Tibial artery (tissue), 4 donors: Measurements from ENCODE around the gene SYNPO.

Experiments used
- DNase-seq, 2 donors: peaks; one replicate each; pipeline ENCODE4 v3.0.0-alpha.2; 2019
- H3K27ac ChIP-seq, 2 donors: fragments of 200-600 bp; sonication (generic) in 1 of 2; 1 replicate in 1 of 2; 2 replicates in 1 of 2; pipeline ENCODE4 v1.5.1; 2018 to 2019; ENCODE audit warnings: mild to moderate bottlenecking in 1 of 2
- H3K27me3 ChIP-seq, 2 donors: fragments of 200-600 bp; sonication (generic) in 1 of 2; one replicate each; pipeline versions ENCODE4 v1.5.1 to v1.6.0; 2016 to 2019
- H3K36me3 ChIP-seq, 3 donors: fragments of 200-600 bp; sonication (generic) in 2 of 3; one replicate each; pipeline ENCODE4 v1.5.1; 2016 to 2019; ENCODE audit warnings: mild to moderate bottlenecking in 2 of 3
- H3K4me1 ChIP-seq, 4 donors: fragments of 200-600 bp; sonication (generic) in 2 of 4; 1 replicate in 3 of 4; 2 replicates in 1 of 4; pipeline ENCODE4 v1.5.1; 2016 to 2019
- H3K4me3 ChIP-seq, 2 donors: fragments of 200-600 bp; sonication (generic) in 1 of 2; 1 replicate in 1 of 2; 2 replicates in 1 of 2; pipeline ENCODE4 v1.5.1; 2018 to 2019; ENCODE audit warnings: mild to moderate bottlenecking in 2 of 2
- H3K9me3 ChIP-seq, 3 donors: fragments of 200-600 bp; sonication (generic) in 1 of 3; one replicate each; pipeline ENCODE4 v1.5.1; 2016 to 2019
- intact Hi-C: fragments of 100-400 bp; cut with DNase I; formaldehyde crosslinking; loops from one replicate; pipeline ENCODE4 v1.15.0; 2023; ENCODE audit warnings: low total_unique reads
- TF ChIP-seq, protein P1 (sequence below), 2 experiments: fragments of 200-600 bp in 1 of 2; fragments of 450-650 bp in 1 of 2; IDR thresholded peaks; one replicate each; pipeline ENCODE4 v1.5.1; 2017 to 2019; ENCODE audit warnings: antibody characterized with exemption in 2 of 2, mild to moderate bottlenecking in 1 of 2, moderate library complexity in 1 of 2

SYNPO gene

DNA sequence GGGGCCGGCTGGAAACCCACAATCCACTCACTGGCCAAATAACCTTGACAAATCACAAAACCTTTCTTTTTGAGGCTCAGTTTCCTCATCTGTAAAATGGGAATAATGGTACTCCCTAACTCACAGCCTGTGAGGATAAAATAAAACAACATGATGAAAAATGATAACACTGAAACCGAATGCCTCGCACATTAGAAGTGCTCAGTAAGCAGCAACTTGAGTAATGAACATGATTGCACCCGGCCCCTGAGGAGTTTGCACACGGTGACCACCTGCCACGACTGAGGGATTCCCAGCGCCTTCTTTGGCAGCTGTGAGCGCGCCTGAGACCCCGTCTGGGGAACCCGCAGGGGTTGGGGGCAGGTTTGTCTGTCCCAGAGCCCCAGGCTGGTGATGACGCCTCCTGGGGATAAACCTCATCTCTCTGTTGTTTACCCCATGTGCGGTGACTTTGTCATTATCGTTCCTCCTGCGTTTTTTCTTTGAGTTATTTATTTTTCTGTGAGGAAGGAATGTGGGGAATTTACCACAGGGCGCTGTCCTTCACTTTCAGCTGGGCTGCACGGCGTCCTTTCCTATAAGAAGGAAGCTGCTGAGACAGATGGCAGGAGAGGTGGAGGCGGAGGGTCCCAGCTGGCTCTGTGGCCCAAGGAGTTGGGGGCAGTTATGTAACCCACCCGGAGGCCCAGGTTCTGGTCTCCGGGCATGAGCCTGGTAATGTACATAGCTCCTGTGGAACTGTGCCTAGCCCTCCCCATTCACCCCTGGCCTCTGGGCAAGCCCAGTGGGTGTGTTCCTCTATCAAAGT lies 3.0 kb upstream of the SYNPO start:
- Histone ChIP-seq H3K27ac (peak overlapping the region; percentile 83 to 86), H3K4me3 (peak overlapping the region in 1 of 2 donors; percentile 3), H3K9me3 (no peaks in the 10 kb centered on the region), H3K27me3 (no peaks in the 10 kb centered on the region), H3K36me3 (no peaks in the 10 kb centered on the region), H3K4me1 (peaks cover 0 to 99% (median 86%) of the 10 kb centered on the region in 4 donors)
- DNase-seq: peak in 1 of 2 donors; percentile 65
- TF ChIP-seq, protein P1, sequence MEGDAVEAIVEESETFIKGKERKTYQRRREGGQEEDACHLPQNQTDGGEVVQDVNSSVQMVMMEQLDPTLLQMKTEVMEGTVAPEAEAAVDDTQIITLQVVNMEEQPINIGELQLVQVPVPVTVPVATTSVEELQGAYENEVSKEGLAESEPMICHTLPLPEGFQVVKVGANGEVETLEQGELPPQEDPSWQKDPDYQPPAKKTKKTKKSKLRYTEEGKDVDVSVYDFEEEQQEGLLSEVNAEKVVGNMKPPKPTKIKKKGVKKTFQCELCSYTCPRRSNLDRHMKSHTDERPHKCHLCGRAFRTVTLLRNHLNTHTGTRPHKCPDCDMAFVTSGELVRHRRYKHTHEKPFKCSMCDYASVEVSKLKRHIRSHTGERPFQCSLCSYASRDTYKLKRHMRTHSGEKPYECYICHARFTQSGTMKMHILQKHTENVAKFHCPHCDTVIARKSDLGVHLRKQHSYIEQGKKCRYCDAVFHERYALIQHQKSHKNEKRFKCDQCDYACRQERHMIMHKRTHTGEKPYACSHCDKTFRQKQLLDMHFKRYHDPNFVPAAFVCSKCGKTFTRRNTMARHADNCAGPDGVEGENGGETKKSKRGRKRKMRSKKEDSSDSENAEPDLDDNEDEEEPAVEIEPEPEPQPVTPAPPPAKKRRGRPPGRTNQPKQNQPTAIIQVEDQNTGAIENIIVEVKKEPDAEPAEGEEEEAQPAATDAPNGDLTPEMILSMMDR (IDR thresholded peaks at IDR 0.05): no peak
- intact Hi-C loops: no loop called here

DNA sequence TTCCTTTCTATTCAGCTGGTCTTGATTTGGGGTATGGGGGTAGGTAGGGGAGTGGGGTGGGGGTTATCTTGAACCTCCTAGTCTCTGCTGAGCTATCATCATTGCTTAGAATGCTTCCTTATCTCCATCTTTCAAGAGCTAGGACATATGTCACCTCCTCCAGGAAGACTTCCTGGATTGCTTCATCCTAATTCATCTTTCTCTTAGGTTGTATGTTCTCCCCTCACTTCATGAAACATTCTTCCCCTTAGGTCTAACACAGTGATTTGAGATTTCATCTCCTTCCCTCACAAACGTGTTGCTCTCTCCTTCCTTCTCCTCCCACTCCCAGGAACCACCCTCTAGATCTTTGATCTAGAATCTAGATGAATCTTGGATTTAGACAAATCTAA lies 2.4 kb upstream of the SYNPO start:
- H3K4me3 ChIP-seq: peak overlapping the region in 1 of 2 donors; percentile 3
- peak overlapping the region; percentile 83 to 86 for H3K27ac ChIP-seq
- intact Hi-C loops: no loop called here
- no peak for DNase-seq
- H3K36me3 ChIP-seq: no peaks in the 10 kb centered on the region
- H3K4me1 ChIP-seq: peaks cover 0 to 99% (median 86%) of the 10 kb centered on the region in 4 donors
- TF ChIP-seq, protein P1 (IDR thresholded peaks at IDR 0.05): no peak
- no peaks in the 10 kb centered on the region for H3K9me3 ChIP-seq
- H3K27me3 ChIP-seq: no peaks in the 10 kb centered on the region

DNA sequence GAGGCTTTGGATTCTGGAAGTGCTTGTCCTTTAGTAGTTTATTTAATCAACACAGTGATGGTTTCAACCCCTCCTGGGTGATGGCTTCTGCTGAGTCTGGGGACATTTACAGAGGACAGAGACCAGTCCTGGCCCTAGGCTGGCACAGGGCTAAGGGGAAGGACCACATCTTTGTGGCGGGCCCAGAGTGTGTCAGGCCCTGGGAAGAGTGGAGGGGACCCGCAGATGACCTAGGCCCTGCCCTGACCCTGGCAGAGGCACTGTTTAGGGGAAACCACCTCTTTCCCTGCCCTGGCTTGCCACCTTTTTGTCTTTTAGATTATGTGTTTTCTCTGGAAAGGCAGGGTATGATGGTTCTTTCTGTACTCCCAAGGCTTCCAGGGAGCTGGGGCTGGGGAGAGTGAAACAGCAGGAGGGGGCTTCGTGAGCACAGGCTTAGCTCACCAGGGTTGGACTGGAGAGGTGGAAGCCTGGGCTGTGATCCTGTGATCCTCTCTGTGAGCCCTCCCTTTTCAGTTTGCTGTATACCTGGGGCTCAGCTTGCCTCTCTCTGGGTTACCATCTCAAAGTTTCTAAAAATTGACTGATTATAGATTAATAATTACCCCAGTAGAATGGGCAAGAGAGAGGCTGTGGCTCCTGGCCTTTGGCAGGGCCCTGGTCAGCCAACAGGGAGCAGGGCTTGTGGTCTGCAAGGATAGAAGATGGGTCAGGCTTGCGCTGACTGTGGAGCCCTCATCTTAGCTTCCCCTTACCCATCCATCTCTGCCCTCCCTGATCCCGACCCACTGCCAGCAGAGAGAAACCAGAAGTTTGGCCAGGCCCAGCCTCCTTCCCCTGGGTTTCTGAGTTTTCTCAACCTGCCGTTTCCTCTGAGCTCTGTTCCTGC lies 1.7 kb upstream of the SYNPO start:
- Histone ChIP-seq H3K27me3 (no peaks in the 10 kb centered on the region), H3K4me1 (peaks cover 6 to 100% (median 91%) of the 10 kb centered on the region in 4 donors), H3K4me3 (no peak overlapping the region), H3K27ac (peak overlapping the region; percentile 83 to 86), H3K36me3 (no peaks in the 10 kb centered on the region), H3K9me3 (no peaks in the 10 kb centered on the region)
- no peak for DNase-seq
- TF ChIP-seq, protein P1 (IDR thresholded peaks at IDR 0.05): no peak
- intact Hi-C loops: no loop called here

DNA sequence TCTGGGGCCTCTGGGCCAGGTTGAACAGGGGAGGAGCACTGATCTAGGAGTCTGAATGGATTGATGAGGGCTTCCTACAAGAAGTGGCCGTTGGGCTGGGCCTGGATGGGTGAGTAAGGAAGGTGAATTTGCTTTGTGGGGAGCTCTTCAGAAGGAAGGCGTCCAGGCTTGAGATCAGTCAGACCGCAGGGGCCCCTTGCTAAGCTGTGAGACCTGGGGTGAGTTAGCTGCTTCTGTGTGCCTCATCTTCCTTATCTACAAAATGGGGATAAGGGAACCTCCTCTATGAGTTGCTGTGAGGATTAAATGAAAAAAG lies 1.1 kb upstream of the SYNPO start:
- intact Hi-C loops: no loop called here
- Histone ChIP-seq H3K9me3 (no peaks in the 10 kb centered on the region), H3K4me1 (peaks cover 7 to 100% (median 96%) of the 10 kb centered on the region in 4 donors), H3K27ac (peak overlapping the region; percentile 83 to 86), H3K36me3 (no peaks in the 10 kb centered on the region), H3K4me3 (no peak overlapping the region), H3K27me3 (no peaks in the 10 kb centered on the region)
- TF ChIP-seq, protein P1 (IDR thresholded peaks at IDR 0.05): no peak
- no peak for DNase-seq

DNA sequence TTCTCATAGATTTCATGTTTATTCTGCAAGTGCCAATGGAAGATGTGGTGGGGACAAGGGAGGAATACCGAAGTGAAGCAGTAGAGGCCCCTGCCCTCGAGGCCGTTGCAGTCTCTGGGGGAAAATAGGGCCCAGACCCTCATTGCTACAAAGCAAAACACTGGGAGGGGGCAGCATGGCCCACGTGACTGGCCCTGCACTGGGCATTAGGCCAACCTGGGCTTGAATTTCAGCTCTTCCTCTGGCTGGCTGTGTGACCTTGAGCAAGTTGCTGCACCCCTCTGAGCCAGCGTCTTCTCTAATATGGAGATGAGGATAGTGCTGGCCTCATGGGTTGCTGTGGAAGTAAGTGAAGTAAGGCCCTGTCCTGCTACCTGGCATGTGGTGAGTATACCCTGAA lies 709 bp upstream of the SYNPO start:
- Histone ChIP-seq H3K4me1 (peaks cover 7 to 100% (median 98%) of the 10 kb centered on the region in 4 donors), H3K9me3 (no peaks in the 10 kb centered on the region), H3K36me3 (no peaks in the 10 kb centered on the region), H3K4me3 (no peak overlapping the region), H3K27ac (peak overlapping the region; percentile 83 to 86), H3K27me3 (no peaks in the 10 kb centered on the region)
- TF ChIP-seq, protein P1 (IDR thresholded peaks at IDR 0.05): no peak
- intact Hi-C loops: loop anchor here (10.0 kb wide), 1 partner anchor 155 kb away; no protein-coding TSS in a partner anchor
- no peak for DNase-seq
